GM06990 (cell line): ENCODE results near the gene RNF6.

Source experiments
- DNase-seq: peaks from one replicate; pipeline ENCODE4 v3.0.0-alpha.2; 2011; ENCODE audit not compliant: insufficient read length; ENCODE audit errors: extremely low read depth
- H3K27me3 ChIP-seq: replicated peaks from 2 replicates; pipeline ENCODE4 v1.6.0; 2011; ENCODE audit warnings: low read length; ENCODE audit not compliant: control insufficient read depth, insufficient read depth
- H3K36me3 ChIP-seq: 2 replicates; pipeline ENCODE4 v1.5.1; 2011; ENCODE audit warnings: low read length; ENCODE audit not compliant: control insufficient read depth, insufficient read depth
- H3K4me3 ChIP-seq: replicated peaks from 2 replicates; pipeline ENCODE4 v1.5.1; 2011; ENCODE audit warnings: low read depth, mild to moderate bottlenecking, control low read depth, low read length
- TF ChIP-seq, protein P1 (sequence below): IDR thresholded peaks from 2 replicates; pipeline ENCODE4 v1.5.1; 2011; ENCODE audit warnings: low read length, control low read depth, mild to moderate bottlenecking, inconsistent platforms; ENCODE audit not compliant: insufficient read depth, poor library complexity, severe bottlenecking

RNF6 gene

DNA sequence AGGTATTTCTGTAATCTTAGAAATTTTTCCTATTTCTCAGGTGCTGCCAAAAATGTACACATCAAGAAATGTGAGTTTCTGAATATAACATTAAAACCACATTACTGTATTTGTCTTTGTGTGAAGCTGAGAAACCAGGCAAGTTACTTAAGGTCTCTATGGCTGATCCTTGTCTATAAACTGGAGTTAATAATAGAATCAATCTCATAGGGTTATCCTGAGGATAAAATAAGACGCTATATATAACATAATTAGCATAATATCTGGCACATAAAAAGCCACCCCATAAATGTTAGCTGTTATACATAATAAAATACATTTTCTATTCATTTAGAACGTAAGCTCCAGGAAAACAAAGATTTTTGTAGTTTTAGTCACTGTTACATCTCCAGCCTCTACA is 6.1 kb downstream of the RNF6 start:
- Histone ChIP-seq H3K36me3 (peaks cover 18% of the 10 kb centered on the region), H3K27me3 (no peaks in the 10 kb centered on the region), H3K4me3 (no peak overlapping the region)
- TF ChIP-seq, protein P1, sequence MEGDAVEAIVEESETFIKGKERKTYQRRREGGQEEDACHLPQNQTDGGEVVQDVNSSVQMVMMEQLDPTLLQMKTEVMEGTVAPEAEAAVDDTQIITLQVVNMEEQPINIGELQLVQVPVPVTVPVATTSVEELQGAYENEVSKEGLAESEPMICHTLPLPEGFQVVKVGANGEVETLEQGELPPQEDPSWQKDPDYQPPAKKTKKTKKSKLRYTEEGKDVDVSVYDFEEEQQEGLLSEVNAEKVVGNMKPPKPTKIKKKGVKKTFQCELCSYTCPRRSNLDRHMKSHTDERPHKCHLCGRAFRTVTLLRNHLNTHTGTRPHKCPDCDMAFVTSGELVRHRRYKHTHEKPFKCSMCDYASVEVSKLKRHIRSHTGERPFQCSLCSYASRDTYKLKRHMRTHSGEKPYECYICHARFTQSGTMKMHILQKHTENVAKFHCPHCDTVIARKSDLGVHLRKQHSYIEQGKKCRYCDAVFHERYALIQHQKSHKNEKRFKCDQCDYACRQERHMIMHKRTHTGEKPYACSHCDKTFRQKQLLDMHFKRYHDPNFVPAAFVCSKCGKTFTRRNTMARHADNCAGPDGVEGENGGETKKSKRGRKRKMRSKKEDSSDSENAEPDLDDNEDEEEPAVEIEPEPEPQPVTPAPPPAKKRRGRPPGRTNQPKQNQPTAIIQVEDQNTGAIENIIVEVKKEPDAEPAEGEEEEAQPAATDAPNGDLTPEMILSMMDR = no peak
- no peak for DNase-seq

DNA sequence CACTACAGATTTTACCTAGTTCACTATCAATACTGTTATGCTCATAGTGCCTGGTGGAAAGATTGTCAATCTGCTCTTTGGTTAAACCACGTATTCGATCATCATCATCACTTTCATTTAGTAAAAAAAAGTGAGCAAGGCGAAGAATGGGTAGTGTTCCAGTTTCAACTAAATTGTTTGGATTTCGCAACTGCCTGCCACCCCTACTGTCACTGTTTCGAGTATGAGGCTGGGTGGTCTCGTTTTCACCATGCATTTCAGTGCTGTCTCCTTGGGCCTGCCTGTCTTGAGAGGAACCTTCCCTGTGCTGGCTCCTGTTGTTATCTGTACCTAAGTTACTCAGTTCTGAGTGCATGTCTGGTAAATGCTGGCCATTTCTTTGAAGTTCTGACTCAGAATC is 8.1 kb downstream of the RNF6 start:
- Histone ChIP-seq H3K36me3 (peaks cover 18% of the 10 kb centered on the region), H3K27me3 (no peaks in the 10 kb centered on the region), H3K4me3 (no peak overlapping the region)
- TF ChIP-seq, protein P1 = no peak
- DNase-seq = no peak

- TF ChIP-seq, protein P1 = no peak
- H3K4me3 ChIP-seq = no peak overlapping the region
- no peak for DNase-seq
- peaks cover 21% of the 10 kb centered on the region for H3K36me3 ChIP-seq
- H3K27me3 ChIP-seq = no peaks in the 10 kb centered on the region
These were observed 8.8 kb downstream of the RNF6 start for GRCh38 chr13:26213345-26213744.

GRCh38 chr13:26208287-26208686 is 13.8 kb downstream of the RNF6 start:
- TF ChIP-seq, protein P1 = no peak
- DNase-seq = no peak
- Histone ChIP-seq H3K36me3 (peaks cover 3% of the 10 kb centered on the region), H3K27me3 (no peaks in the 10 kb centered on the region), H3K4me3 (no peak overlapping the region)

DNA sequence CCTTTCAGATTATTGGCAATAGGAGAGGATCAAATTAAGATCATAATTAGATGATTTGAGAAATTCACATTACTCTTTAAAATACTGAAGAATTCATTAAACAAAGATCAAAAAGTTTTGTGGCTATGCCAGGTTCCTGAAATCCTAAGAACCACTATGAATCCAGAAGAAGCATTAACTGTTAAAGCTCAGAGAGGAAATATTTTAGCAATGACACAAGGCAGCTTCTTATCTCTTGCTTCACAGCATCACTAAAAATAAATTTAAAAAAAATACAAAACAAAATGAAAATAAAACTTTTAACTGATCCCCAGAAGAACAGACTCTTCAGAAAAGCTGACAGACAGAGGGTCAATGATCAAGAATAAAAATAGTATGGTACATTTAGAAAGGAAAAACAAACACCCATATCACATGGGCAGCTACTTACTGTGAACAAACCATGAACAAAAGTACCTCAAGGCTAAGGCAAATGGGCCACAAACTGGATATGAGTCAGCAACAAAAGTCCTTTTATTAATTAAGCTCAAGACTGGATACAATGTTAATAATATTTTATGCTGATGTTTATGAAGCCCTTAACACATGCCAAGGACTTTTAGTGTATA is 19.6 kb downstream of the RNF6 start:
- DNase-seq = no peak
- TF ChIP-seq, protein P1 = no peak
- H3K36me3 ChIP-seq = no peaks in the 10 kb centered on the region
- no peak overlapping the region for H3K4me3 ChIP-seq
- no peaks in the 10 kb centered on the region for H3K27me3 ChIP-seq

DNA sequence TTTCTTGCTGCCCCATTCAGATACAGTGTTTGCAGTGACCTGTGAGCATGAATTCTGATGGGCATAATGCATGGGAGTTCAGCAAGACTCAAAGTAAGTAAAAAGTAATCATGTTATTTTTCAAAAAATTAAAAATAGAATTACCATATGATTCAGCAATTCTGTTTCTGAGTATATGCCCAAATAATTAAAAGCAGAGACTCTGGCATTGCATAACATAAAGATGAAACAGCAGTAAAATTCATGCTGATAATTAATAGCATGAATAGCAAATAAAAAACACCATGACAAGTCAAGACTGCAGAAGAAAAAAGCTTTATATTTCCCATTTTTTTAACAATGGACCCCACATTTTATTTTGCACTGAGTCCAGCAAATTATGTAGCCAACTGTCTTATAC is 21.3 kb downstream of the RNF6 start:
- TF ChIP-seq, protein P1 = no peak
- Histone ChIP-seq H3K27me3 (no peaks in the 10 kb centered on the region), H3K36me3 (no peaks in the 10 kb centered on the region), H3K4me3 (no peak overlapping the region)
- DNase-seq = no peak
